HepG2 (cell line): ENCODE measurements around the gene TEX12. TPM values are rescaled to one million over a fixed set of nuclear protein-coding genes. Genes with fewer than 3 reads are reported as not detected.

ENCODE experiments used
- CBFB ChIP-seq: sonication (generic); formaldehyde crosslinking; IDR thresholded peaks from 2 replicates; pipeline ENCODE4 v1.4.0; 2020; ENCODE audit warnings: missing genetic modification reagents
- EEA1 ChIP-seq: sonication (generic); formaldehyde crosslinking; IDR thresholded peaks from 2 replicates; pipeline ENCODE4 v1.5.1; 2020; ENCODE audit warnings: mild to moderate bottlenecking, missing genetic modification reagents, borderline replicate concordance
- FLYWCH1 ChIP-seq: sonication (generic); formaldehyde crosslinking; IDR thresholded peaks from 2 replicates; pipeline ENCODE4 v1.8.1; 2023; ENCODE audit warnings: mild to moderate bottlenecking, missing genetic modification reagents
- GATAD1 ChIP-seq: IDR thresholded peaks from 2 replicates; pipeline ENCODE4 v1.6.1; 2016; ENCODE audit warnings: missing genetic modification reagents, missing compliant biosample characterization
- HMGXB4 ChIP-seq, 2 experiments: sonication (generic) in 1 of 2; formaldehyde crosslinking in 1 of 2; IDR thresholded peaks; 2 replicates each; pipeline versions ENCODE4 v1.4.0 to v1.6.1; 2018 to 2020; ENCODE audit warnings: missing genetic modification reagents in 2 of 2, borderline replicate concordance in 1 of 2, low read depth in 1 of 2, mild to moderate bottlenecking in 1 of 2, missing biosample characterization in 1 of 2
- KAT7 ChIP-seq: IDR thresholded peaks from 2 replicates; pipeline ENCODE4 v1.6.1; 2018; ENCODE audit warnings: borderline replicate concordance, missing compliant biosample characterization
- MYC ChIP-seq: sonication (generic); formaldehyde crosslinking; IDR thresholded peaks from 2 replicates; pipeline ENCODE4 v1.9.0; 2021; ENCODE audit warnings: missing genetic modification reagents, borderline replicate concordance
- MYPOP ChIP-seq: sonication (generic); formaldehyde crosslinking; IDR thresholded peaks from 2 replicates; pipeline ENCODE4 v1.8.1; 2023; ENCODE audit warnings: mild to moderate bottlenecking, moderate library complexity, missing genetic modification reagents
- PAX8 ChIP-seq: sonication (generic); formaldehyde crosslinking; IDR thresholded peaks from 2 replicates; pipeline ENCODE4 v1.8.0; 2022; ENCODE audit warnings: mild to moderate bottlenecking, missing genetic modification reagents, borderline replicate concordance
- RNF2 ChIP-seq: fragments of 450-650 bp; conservative IDR thresholded peaks from 2 replicates; pipeline ENCODE4 v1.6.1; 2016; ENCODE audit warnings: low read depth
- RXRB ChIP-seq: IDR thresholded peaks from 2 replicates; pipeline ENCODE4 v1.6.1; 2016; ENCODE audit warnings: borderline replicate concordance, missing genetic modification reagents, missing compliant biosample characterization
- SMARCC2 ChIP-seq: fragments of 450-650 bp; IDR thresholded peaks from 2 replicates; pipeline ENCODE4 v1.6.1; 2017; ENCODE audit warnings: antibody characterized with exemption, mild to moderate bottlenecking
- TAF15 ChIP-seq: fragments of 200-400 bp; formaldehyde crosslinking; IDR thresholded peaks from one replicate; pipeline ENCODE4 v1.6.1; 2018; ENCODE audit warnings: mild to moderate bottlenecking, low read depth, low read length; ENCODE audit not compliant: poor library complexity, severe bottlenecking
- TEAD3 ChIP-seq: optimal IDR thresholded peaks from 2 replicates; pipeline ENCODE3; 2016; ENCODE audit warnings: borderline replicate concordance
- TRIM24 ChIP-seq: sonication (generic); formaldehyde crosslinking; IDR thresholded peaks from 2 replicates; pipeline ENCODE4 v1.8.0; 2022; ENCODE audit warnings: mild to moderate bottlenecking, missing genetic modification reagents
- XBP1 ChIP-seq: sonication (generic); formaldehyde crosslinking; IDR thresholded peaks from 2 replicates; pipeline ENCODE4 v1.5.0; 2020; ENCODE audit warnings: missing genetic modification reagents
- YEATS4 ChIP-seq: sonication (generic); formaldehyde crosslinking; IDR thresholded peaks from 2 replicates; pipeline ENCODE4 v1.4.0; 2020; ENCODE audit warnings: missing genetic modification reagents, borderline replicate concordance
- ZFP1 ChIP-seq: IDR thresholded peaks from 2 replicates; pipeline ENCODE4 v1.6.1; 2016
- ZMAT3 ChIP-seq: sonication (generic); formaldehyde crosslinking; conservative IDR thresholded peaks from 2 replicates; pipeline ENCODE4 v1.7.0; 2021; ENCODE audit warnings: missing genetic modification reagents
- ZNF326 ChIP-seq: sonication (generic); formaldehyde crosslinking; IDR thresholded peaks from 2 replicates; pipeline ENCODE4 v1.4.0; 2020; ENCODE audit warnings: missing genetic modification reagents, borderline replicate concordance
- ZNF362 ChIP-seq: sonication (generic); formaldehyde crosslinking; IDR thresholded peaks from 2 replicates; pipeline ENCODE4 v1.4.0; 2020; ENCODE audit warnings: missing genetic modification reagents, mild to moderate bottlenecking, borderline replicate concordance
- ZNF367 ChIP-seq: sonication (generic); formaldehyde crosslinking; IDR thresholded peaks from 2 replicates; pipeline ENCODE4 v1.4.0; 2020; ENCODE audit warnings: missing genetic modification reagents, borderline replicate concordance
- ZNF546 ChIP-seq: sonication (generic); formaldehyde crosslinking; conservative IDR thresholded peaks from 2 replicates; pipeline ENCODE4 v1.8.1; 2023; ENCODE audit warnings: mild to moderate bottlenecking, missing genetic modification reagents
- ZNF572 ChIP-seq: sonication (generic); formaldehyde crosslinking; IDR thresholded peaks from 2 replicates; pipeline ENCODE4 v1.5.1; 2020; ENCODE audit warnings: mild to moderate bottlenecking, missing genetic modification reagents
- polyA plus RNA-seq, 8 experiments: library from polyadenylated mRNA; depleted of rRNA in 3 of 8; stranded (reverse) in 7 of 8; unstranded in 1 of 8; fragments of >200 nt; fragmentation: Illumina TruSeq in 4 of 8; extraction: Trizol in 4 of 8; gene quantifications; 2 replicates each; pipeline versions ENCODE4 v1.2.1 to v1.2.3, GENCODE V29; 2011 to 2016; ENCODE audit warnings: low read depth in 4 of 8, missing spikeins in 1 of 8, mixed read lengths in 1 of 8; ENCODE audit not compliant: insufficient read depth in 1 of 8
- total RNA-seq, 5 experiments: library from RNA; depleted of rRNA; stranded (reverse); fragments of >200 nt; fragmentation: Illumina TruSeq; extraction: Trizol; gene quantifications; 2 replicates each; pipeline ENCODE4 v1.2.3, GENCODE V29; 2016; ENCODE audit warnings: low read depth in 1 of 5
- TF ChIP-seq, protein P1 (sequence below): sonication (generic); formaldehyde crosslinking; IDR thresholded peaks from 2 replicates; pipeline ENCODE4 v1.8.0; 2022; ENCODE audit warnings: mild to moderate bottlenecking, missing genetic modification reagents, borderline replicate concordance

Gene TEX12
- total and polyA plus RNA-seq, 2 of the 13 experiments (the other 11 are each of a cell fraction or from before 2014, with no cell fraction given), result not detected

DNA sequence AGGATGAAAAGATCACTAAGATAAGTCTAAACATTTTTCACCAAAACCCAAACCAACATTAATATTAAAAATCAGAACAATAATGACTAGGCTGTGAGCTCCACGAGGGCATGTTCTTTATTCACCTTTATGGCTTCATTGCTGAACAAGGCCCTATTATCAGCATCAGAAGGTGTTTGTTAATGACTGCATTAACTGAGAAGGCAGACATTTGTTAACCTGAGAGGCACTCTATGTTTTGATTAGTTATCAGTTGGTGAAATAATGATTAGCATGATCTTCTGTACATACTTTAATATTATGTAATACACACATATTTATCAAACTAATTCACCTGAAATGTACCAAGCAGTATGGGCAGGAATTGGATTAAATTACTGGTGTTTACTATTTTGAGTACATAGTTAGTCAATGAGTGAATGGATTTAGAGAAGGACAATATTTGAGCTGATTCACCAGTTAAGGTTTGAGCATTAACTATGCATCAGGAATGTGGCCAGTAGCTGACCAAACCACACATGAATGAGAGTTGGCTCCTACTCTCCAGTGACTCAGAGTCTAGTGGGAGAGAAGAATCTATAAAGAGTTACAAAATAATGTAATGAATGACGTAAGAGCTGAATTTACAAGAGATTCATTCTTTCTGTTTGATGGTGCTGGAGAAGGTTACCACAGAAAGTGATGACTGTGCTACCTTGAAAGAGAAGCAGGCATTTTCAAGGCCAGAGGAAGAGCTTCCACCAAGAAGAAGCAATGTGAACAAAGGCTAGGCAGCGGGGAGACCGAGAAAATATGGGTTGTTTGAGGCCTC, 10.0 kb upstream of the TEX12 start (continued):
- TF ChIP-seq YEATS4 (CRISPR knock-in tag) (no peak), CBFB (no peak), RXRB (no peak), TRIM24 (CRISPR knock-in tag) (no peak), ZMAT3 (no peak), MYC (no peak), MYPOP (no peak), RNF2 (no peak), ZNF572 (no peak), TAF15 (no peak), HMGXB4 (CRISPR knock-in tag; IDR thresholded peaks at IDR 0.05; ENCODE audit: borderline replicate concordance in 1 of 2, low read depth in 1 of 2) (no peak), SMARCC2 (no peak), PAX8 (CRISPR knock-in tag) (no peak), XBP1 (CRISPR knock-in tag) (no peak), KAT7 (no peak), EEA1 (no peak), TEAD3 (CRISPR knock-in tag) (peak; percentile 68), ZNF326 (CRISPR knock-in tag) (no peak), ZFP1 (CRISPR knock-in tag) (no peak), GATAD1 (CRISPR knock-in tag) (no peak), ZNF362 (CRISPR knock-in tag) (no peak), ZNF367 (no peak), FLYWCH1 (CRISPR knock-in tag) (no peak), ZNF546 (CRISPR knock-in tag) (no peak)
- TF ChIP-seq, protein P1, sequence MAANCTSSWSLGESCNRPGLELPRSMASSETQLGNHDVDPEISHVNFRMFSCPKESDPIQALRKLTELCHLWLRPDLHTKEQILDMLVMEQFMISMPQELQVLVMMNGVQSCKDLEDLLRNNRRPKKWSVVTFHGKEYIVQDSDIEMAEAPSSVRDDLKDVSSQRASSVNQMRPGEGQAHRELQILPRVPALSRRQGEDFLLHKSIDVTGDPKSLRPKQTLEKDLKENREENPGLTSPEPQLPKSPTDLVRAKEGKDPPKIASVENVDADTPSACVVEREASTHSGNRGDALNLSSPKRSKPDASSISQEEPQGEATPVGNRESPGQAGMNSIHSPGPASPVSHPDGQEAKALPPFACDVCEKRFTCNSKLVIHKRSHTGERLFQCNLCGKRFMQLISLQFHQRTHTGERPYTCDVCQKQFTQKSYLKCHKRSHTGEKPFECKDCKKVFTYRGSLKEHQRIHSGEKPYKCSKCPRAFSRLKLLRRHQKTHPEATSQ (CRISPR knock-in tag), result no peak
